Left renal cortex interstitium (tissue), 4 donors: ENCODE data around the gene RELN. TPM values are rescaled to one million over a fixed set of nuclear protein-coding genes. Genes with fewer than 3 reads are reported as not detected.

Experiments
- DNase-seq, 4 donors: peaks; one replicate each; pipeline ENCODE4 v3.0.0-alpha.2; 2013; ENCODE audit warnings: low read depth in 4 of 4, low spot score in 2 of 4, missing footprints in 1 of 4
- polyA plus RNA-seq, 4 donors: library from polyadenylated mRNA; unstranded; fragments of 120-200 nt; gene quantifications; one replicate each; pipeline ENCODE4 v1.2.1, GENCODE V29; 2013; ENCODE audit not compliant: insufficient read length in 4 of 4

The RELN gene
- polyA plus RNA-seq, 4 donors = 8.3 to 20.0 (median 13.4) TPM

GRCh38 chr7:103656221-103656620 is 333.2 kb downstream of the RELN start:
- no peak for DNase-seq

- DNase-seq = peak in 3 of 4 donors; percentile 10 to 17 (median 11)
Measured at GRCh38 chr7:103651593-103652377, 337.7 kb downstream of the RELN start.

GRCh38 chr7:103649052-103649451 is 340.4 kb downstream of the RELN start:
- DNase-seq = no peak

- no peak for DNase-seq
Measured at GRCh38 chr7:103648135-103648534, 341.3 kb downstream of the RELN start.

GRCh38 chr7:103644319-103644718 is 345.1 kb downstream of the RELN start:
- DNase-seq = no peak

- no peak for DNase-seq
Measured at GRCh38 chr7:103640031-103640779, 349.3 kb downstream of the RELN start.

- DNase-seq = no peak
Measured at GRCh38 chr7:103637726-103638125, 351.7 kb downstream of the RELN start.

GRCh38 chr7:103637094-103637493 is 352.4 kb downstream of the RELN start:
- no peak for DNase-seq

GRCh38 chr7:103636153-103636552 is 353.3 kb downstream of the RELN start:
- DNase-seq = no peak

- DNase-seq = no peak
Measured at GRCh38 chr7:103632972-103633371, 356.5 kb downstream of the RELN start.

GRCh38 chr7:103632005-103632639 is 357.3 kb downstream of the RELN start:
- DNase-seq = no peak

GRCh38 chr7:103630318-103630717 is 359.1 kb downstream of the RELN start:
- DNase-seq = no peak

- no peak for DNase-seq
Measured at GRCh38 chr7:103628742-103629141, 360.7 kb downstream of the RELN start.

GRCh38 chr7:103626776-103627175 is 362.7 kb downstream of the RELN start:
- DNase-seq = no peak

GRCh38 chr7:103622274-103622673 is 367.2 kb downstream of the RELN start:
- DNase-seq = no peak

- DNase-seq = no peak
Measured at GRCh38 chr7:103613655-103614642, 375.5 kb downstream of the RELN start.

GRCh38 chr7:103609778-103610177 is 379.7 kb downstream of the RELN start:
- DNase-seq = no peak

- DNase-seq = no peak
Measured at GRCh38 chr7:103605640-103606039, 383.8 kb downstream of the RELN start.

GRCh38 chr7:103598326-103598905 is 391.0 kb downstream of the RELN start:
- DNase-seq = no peak

- DNase-seq = no peak
Measured at GRCh38 chr7:103597606-103598005, 391.9 kb downstream of the RELN start.
